Keratinocyte (primary cell): ENCODE measurements around the gene TALDO1. TPM values are rescaled to one million over a fixed set of nuclear protein-coding genes. Genes with fewer than 3 reads are reported as not detected.
A peak's percentile ranks its signal among the peaks of the same experiment; 100 is the strongest.

ENCODE experiments used
- DNase-seq: peaks from one replicate; pipeline ENCODE4 v3.0.0-alpha.2; 2011; ENCODE audit warnings: low read depth, missing footprints, low spot score
- FAIRE-seq: peaks from 2 replicates; lab custom pipeline; 2011; peaks lifted over from hg19 to GRCh38; lab: Jason Lieb, UNC
- H2AFZ ChIP-seq: 2 replicates; pipeline ENCODE4 v1.6.0; 2012; ENCODE audit warnings: low read length, control low read depth, inconsistent platforms; ENCODE audit not compliant: control insufficient read depth
- H3K27ac ChIP-seq: 2 replicates; pipeline ENCODE4 v1.5.1; 2011; ENCODE audit warnings: low read length; ENCODE audit not compliant: control insufficient read depth, insufficient read depth
- H3K27me3 ChIP-seq: 3 replicates; pipeline ENCODE4 v1.6.0; 2011; ENCODE audit warnings: low read length; ENCODE audit not compliant: control insufficient read depth, insufficient read depth; ENCODE audit errors: extremely low read depth
- H3K36me3 ChIP-seq, 2 experiments: 2 replicates in 1 of 2; 3 replicates in 1 of 2; pipeline ENCODE4 v1.5.1; 2011; ENCODE audit warnings: low read length in 2 of 2, mild to moderate bottlenecking in 1 of 2; ENCODE audit not compliant: control insufficient read depth in 2 of 2, insufficient read depth in 2 of 2; ENCODE audit errors: extremely low read depth in 1 of 2
- H3K4me1 ChIP-seq: 3 replicates; pipeline ENCODE4 v1.5.1; 2011; ENCODE audit warnings: low read length; ENCODE audit not compliant: control insufficient read depth, insufficient read depth; ENCODE audit errors: extremely low read depth
- H3K4me2 ChIP-seq: 3 replicates; pipeline ENCODE4 v1.6.0; 2011; ENCODE audit warnings: low read depth, low read length; ENCODE audit not compliant: control insufficient read depth, insufficient read depth; ENCODE audit errors: extremely low read depth
- H3K4me3 ChIP-seq, 3 experiments: fragments of 200-600 bp in 1 of 3; sonication (generic) in 1 of 3; 2 replicates in 2 of 3; 3 replicates in 1 of 3; pipeline ENCODE4 v1.5.1; 2011 to 2016; ENCODE audit warnings: low read length in 3 of 3, mild to moderate bottlenecking in 3 of 3, control low read depth in 2 of 3, inconsistent platforms in 1 of 3, low read depth in 1 of 3, mixed read lengths in 1 of 3, mixed run types in 1 of 3, moderate library complexity in 1 of 3; ENCODE audit not compliant: control insufficient read depth in 2 of 3, insufficient read depth in 2 of 3; ENCODE audit errors: extremely low read depth in 1 of 3
- H3K79me2 ChIP-seq: 2 replicates; pipeline ENCODE4 v1.6.0; 2012; ENCODE audit warnings: low read length; ENCODE audit not compliant: control insufficient read depth, insufficient read depth
- H3K9ac ChIP-seq: 3 replicates; pipeline ENCODE4 v1.6.0; 2011; ENCODE audit warnings: low read length; ENCODE audit not compliant: control insufficient read depth, insufficient read depth; ENCODE audit errors: extremely low read depth
- H3K9me1 ChIP-seq: 3 replicates; pipeline ENCODE4 v1.6.0; 2011; ENCODE audit warnings: low read length; ENCODE audit not compliant: control insufficient read depth, insufficient read depth; ENCODE audit errors: extremely low read depth
- H3K9me3 ChIP-seq: 2 replicates; pipeline ENCODE4 v1.5.1; 2012; ENCODE audit warnings: low read depth, low read length; ENCODE audit not compliant: control insufficient read depth
- H4K20me1 ChIP-seq: 3 replicates; pipeline ENCODE4 v1.6.0; 2011; ENCODE audit warnings: low read length; ENCODE audit not compliant: control insufficient read depth, insufficient read depth; ENCODE audit errors: extremely low read depth
- EZH2 ChIP-seq: IDR thresholded peaks from one replicate; pipeline ENCODE4 v1.6.1; 2012; ENCODE audit warnings: inconsistent platforms, mild to moderate bottlenecking, low read length, moderate library complexity
- dilution Hi-C: fragments of 300-500 bp; cut with MboI; formaldehyde crosslinking; loops from one replicate; pipeline ENCODE4 v1.7.0; 2020; ENCODE audit warnings: low sequenced_read_pairs; ENCODE audit not compliant: extremely low pct_ligation_motif_present
- polyA plus RNA-seq, 5 experiments: library from polyadenylated mRNA; depleted of rRNA in 3 of 5; stranded (reverse) in 3 of 5; stranded (forward) in 1 of 5; unstranded in 1 of 5; fragments of >200 nt; gene quantifications; 1 replicate in 1 of 5; 2 replicates in 3 of 5; 3 replicates in 1 of 5; pipeline versions ENCODE4 v1.2.1 to v1.2.3, GENCODE V29; 2011 to 2012; ENCODE audit warnings: missing spikeins in 2 of 5, low read depth in 1 of 5, low replicate concordance in 1 of 5
- TF ChIP-seq, protein P1 (sequence below), 3 experiments: IDR thresholded peaks in 1 of 3; conservative IDR thresholded peaks in 1 of 3; optimal IDR thresholded peaks in 1 of 3; 2 replicates in 2 of 3; 3 replicates in 1 of 3; pipeline versions ENCODE3 to v1.5.1; 2011; ENCODE audit warnings: low read length in 3 of 3, mild to moderate bottlenecking in 3 of 3, moderate library complexity in 2 of 3, control low read depth in 1 of 3, inconsistent platforms in 1 of 3; ENCODE audit not compliant: insufficient read depth in 2 of 3; ENCODE audit errors: extremely low read depth in 1 of 3

Gene TALDO1
- polyA plus RNA-seq, 1 donor (not counting 4 experiments of a cell fraction or from before 2014, with no cell fraction given): 162 TPM

DNA sequence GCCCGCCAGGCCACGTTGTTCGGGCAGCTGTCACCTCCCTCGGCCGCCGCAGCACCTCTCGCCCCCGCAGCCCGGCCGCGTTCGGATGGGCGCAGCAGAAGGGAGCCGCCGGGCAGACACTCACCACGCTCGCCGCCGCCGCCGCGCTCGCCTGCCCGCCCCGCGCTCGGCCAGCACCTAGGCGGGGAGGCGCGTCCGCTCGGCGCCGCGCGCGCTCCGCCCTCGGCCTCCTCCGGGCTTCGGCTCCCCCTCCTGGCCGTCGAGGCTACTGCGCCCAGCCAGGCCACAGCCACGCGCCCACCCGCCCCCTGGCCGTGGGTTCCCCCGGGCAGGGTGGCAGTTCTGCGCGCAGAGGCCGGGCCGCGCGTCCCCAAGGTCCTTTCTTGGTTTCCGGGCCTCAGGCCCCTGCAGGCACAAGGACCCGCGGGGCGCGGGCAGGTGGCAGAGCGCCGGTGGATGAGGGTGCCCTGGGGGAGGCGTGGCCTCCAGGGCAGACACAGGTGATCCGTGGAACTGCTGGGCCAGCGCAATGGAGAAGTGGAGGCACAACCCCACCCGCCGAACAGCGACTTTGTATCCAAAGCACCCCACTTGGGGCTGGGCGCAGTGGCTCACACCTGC lies 50.9 kb downstream of the TALDO1 start, which contains the start of gene SLC25A22:
SLC25A22 (minus strand) TSS at position 189 of the 621 bp plus-strand sequence. CDS start 3,275 bp downstream, outside the sequence.
- no peaks in the 10 kb centered on the region for H4K20me1 ChIP-seq
- DNase-seq (no peak), FAIRE-seq (no peak)
- TF ChIP-seq, protein P1, sequence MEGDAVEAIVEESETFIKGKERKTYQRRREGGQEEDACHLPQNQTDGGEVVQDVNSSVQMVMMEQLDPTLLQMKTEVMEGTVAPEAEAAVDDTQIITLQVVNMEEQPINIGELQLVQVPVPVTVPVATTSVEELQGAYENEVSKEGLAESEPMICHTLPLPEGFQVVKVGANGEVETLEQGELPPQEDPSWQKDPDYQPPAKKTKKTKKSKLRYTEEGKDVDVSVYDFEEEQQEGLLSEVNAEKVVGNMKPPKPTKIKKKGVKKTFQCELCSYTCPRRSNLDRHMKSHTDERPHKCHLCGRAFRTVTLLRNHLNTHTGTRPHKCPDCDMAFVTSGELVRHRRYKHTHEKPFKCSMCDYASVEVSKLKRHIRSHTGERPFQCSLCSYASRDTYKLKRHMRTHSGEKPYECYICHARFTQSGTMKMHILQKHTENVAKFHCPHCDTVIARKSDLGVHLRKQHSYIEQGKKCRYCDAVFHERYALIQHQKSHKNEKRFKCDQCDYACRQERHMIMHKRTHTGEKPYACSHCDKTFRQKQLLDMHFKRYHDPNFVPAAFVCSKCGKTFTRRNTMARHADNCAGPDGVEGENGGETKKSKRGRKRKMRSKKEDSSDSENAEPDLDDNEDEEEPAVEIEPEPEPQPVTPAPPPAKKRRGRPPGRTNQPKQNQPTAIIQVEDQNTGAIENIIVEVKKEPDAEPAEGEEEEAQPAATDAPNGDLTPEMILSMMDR (optimal IDR thresholded peaks at IDR 0.05 in 1 of 3, IDR thresholded peaks at IDR 0.05 in 1 of 3, conservative IDR thresholded peaks at IDR 0.05 in 1 of 3; ENCODE audit: extremely low read depth in 1 of 3, insufficient read depth in 2 of 3, low read length in 3 of 3): peak; percentile 40 to 78 (median 69)
- no peak for TF ChIP-seq EZH2
- H3K27ac ChIP-seq: peak within 1 kb of the TSS; percentile 70
- no peaks in the 10 kb centered on the region for H3K9me1 ChIP-seq
- dilution Hi-C loops: no loop called here
- H3K4me3 ChIP-seq: peak within 1 kb of the TSS; percentile 84 to 89 (median 86)
- H2AFZ ChIP-seq: peak within 1 kb of the TSS; percentile 66
- H3K27me3 ChIP-seq: no peaks in the 10 kb centered on the region
- peak within 1 kb of the TSS; percentile 80 for H3K9ac ChIP-seq
- H3K79me2 ChIP-seq: no peaks in the 10 kb centered on the region
- H3K9me3 ChIP-seq: no peaks in the 10 kb centered on the region
- H3K4me1 ChIP-seq: peaks cover 17% of the 10 kb centered on the region
- H3K4me2 ChIP-seq: peak within 1 kb of the TSS; percentile 96
- peaks cover 7 to 21% of the 10 kb centered on the region in 2 experiments for H3K36me3 ChIP-seq

DNA sequence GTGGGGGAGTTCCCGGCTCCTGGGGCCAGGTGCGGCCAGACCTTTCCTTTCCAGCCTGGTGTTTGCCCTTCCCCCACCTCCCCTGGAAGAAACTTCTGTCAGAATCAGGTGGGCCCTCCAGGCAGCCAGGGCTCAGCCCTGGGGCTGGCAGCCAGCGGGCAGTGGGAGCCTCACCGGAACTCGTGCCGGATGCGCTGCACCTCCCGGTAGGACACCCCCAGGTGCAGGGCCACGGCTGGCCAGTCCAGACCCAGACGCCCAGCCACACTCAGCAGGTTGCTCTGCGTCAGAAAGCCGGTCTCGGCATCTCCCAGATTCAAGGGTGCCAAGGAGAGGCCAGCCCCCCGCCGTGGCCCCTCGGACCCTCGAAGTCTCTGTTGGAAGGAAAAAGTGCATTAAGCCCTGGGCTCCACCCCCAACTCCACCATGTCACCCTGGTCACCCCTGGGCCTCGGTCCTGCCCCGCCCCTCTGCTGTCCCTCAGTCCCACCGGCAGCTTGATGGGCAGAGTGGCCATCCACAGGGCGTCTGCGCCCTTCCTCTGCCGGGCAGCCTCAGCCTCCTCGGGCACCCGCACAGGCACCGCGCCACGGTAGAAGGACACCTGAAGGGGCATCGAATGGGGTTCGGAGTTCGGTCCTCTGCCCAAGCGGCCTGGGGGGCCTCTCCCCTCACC lies 52.5 kb downstream of the TALDO1 start:
- TF ChIP-seq, protein P1 (optimal IDR thresholded peaks at IDR 0.05 in 1 of 3, IDR thresholded peaks at IDR 0.05 in 1 of 3, conservative IDR thresholded peaks at IDR 0.05 in 1 of 3; ENCODE audit: extremely low read depth in 1 of 3, insufficient read depth in 2 of 3, low read length in 3 of 3): no peak
- no peak for TF ChIP-seq EZH2
- Histone ChIP-seq H3K27me3 (no peaks in the 10 kb centered on the region), H3K9me3 (no peaks in the 10 kb centered on the region), H3K4me3 (no peak overlapping the region), H2AFZ (no peak overlapping the region), H4K20me1 (no peaks in the 10 kb centered on the region), H3K9ac (no peak overlapping the region), H3K36me3 (peaks cover 0 to 17% of the 10 kb centered on the region in 2 experiments), H3K9me1 (no peaks in the 10 kb centered on the region), H3K79me2 (no peaks in the 10 kb centered on the region), H3K4me1 (peaks cover 29% of the 10 kb centered on the region), H3K4me2 (no peak overlapping the region), H3K27ac (no peak overlapping the region)
- FAIRE-seq (no peak), DNase-seq (no peak)
- dilution Hi-C loops: no loop called here
